Measurements from ENCODE around the gene PSMB7. TPM values are rescaled to one million over a fixed set of nuclear protein-coding genes. Genes with fewer than 3 reads are reported as not detected.

PSMB7 gene
- total and polyA plus RNA-seq, 2 of the 4 experiments (the other 2 are of a cell fraction): 340 to 430 TPM

DNA sequence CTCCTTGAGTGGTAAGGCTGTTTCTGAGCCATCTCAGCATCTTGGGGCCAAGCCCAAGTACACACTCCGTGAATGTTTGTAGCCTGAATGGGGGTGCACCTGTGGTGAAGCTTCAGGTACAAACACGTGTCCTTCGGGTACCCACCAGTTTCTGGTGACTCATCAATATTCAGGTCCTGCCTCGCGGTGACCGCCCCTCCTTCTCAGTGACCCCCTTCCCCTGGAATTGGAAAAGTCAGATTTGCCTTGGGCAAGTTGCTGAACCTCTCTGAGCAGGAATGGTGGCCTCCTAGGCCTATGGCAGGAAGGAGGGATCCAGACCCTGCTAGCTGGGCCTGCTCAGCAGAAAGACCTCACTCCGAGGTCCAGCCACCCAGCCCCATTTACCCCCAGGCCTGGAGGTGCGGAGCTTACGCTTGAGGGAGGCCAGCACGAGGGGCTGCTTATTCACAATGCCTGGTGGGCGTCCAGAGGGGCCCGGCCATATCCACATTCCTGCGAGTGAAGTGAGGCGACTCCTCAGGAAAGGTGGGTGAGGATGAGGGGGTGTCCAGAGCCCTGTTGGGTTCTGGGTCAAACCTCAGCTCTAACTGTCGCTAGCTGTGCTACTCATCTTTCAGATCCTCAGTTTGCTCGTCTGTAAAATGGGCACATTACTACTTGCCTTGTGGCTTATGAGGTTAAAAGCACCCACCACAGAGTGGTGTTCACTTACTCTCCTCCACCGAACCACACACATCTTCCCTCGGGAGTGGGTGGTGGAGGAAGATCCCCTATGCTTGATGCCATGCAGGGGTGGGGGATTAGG is 42.0 kb upstream of the PSMB7 start:
- BruUV-seq (replicated peaks): no TSS peak

More for the DNA sequence above, 42.0 kb upstream of the PSMB7 start:
- Histone ChIP-seq H4K5ac (ENCODE audit: low read depth, low read length) (no peak overlapping the region), H3K9me3 (ENCODE audit: control insufficient read depth, insufficient read depth, low read length) (0 out of 2 replicates have a peak, but pooled peaks cover 2% of the 10 kb centered on the region), H4K91ac (ENCODE audit: insufficient read depth, low read depth, low read length) (no peak overlapping the region), H2AK5ac (ENCODE audit: low read depth, low read length) (no peak overlapping the region), H3K9ac (ENCODE audit: low read depth, low read length) (no peak overlapping the region), H3K27me3 (ENCODE audit: control insufficient read depth, insufficient read depth, low read length) (peaks cover 50% of the 10 kb centered on the region), H3K4ac (ENCODE audit: low read depth, low read length) (no peak overlapping the region), H3K9me1 (ENCODE audit: insufficient read depth, low read length) (no peaks in the 10 kb centered on the region), H3K4me3 (ENCODE audit: insufficient read depth, low read depth, low read length) (no peak overlapping the region), H3K23ac (ENCODE audit: low read depth, low read length) (no peak overlapping the region), H3K4me1 (ENCODE audit: control insufficient read depth, insufficient read depth, low read length) (no peaks in the 10 kb centered on the region), H2AFZ (replicated peaks; ENCODE audit: low read length, poor library complexity) (no peak overlapping the region), H2BK120ac (ENCODE audit: low read depth, low read length) (no peak overlapping the region), H4K20me1 (ENCODE audit: insufficient read depth, low read length) (no peaks in the 10 kb centered on the region), H3K36me3 (ENCODE audit: control insufficient read depth, insufficient read depth, low read length) (no peaks in the 10 kb centered on the region), H2AK9ac (replicated peaks; ENCODE audit: low read depth, low read length, poor library complexity) (no peak overlapping the region), H3K79me1 (ENCODE audit: low read depth in 1 of 2, low read length in 2 of 2) (no peaks in the 10 kb centered on the region), H3K18ac (ENCODE audit: low read depth, low read length) (no peak overlapping the region), H2BK15ac (ENCODE audit: low read depth, low read length) (no peak overlapping the region), H2BK5ac (ENCODE audit: low read depth, low read length, poor library complexity, severe bottlenecking) (no peak overlapping the region), H2BK20ac (ENCODE audit: low read depth, low read length) (no peak overlapping the region), H3K27ac (ENCODE audit: insufficient read depth, low read length) (no peak overlapping the region), H3K14ac (replicated peaks; ENCODE audit: low read depth, low read length) (no peak overlapping the region), H3K4me2 (ENCODE audit: low read depth, low read length) (no peak overlapping the region), H3K56ac (ENCODE audit: extremely low read depth, insufficient read depth, low read length) (no peak overlapping the region), H4K8ac (ENCODE audit: low read depth in 2 of 2, low read length in 2 of 2) (no peak overlapping the region)
- ChIA-PET CTCF (no interaction called here), POLR2A (ENCODE audit: unreplicated experiment) (no interaction called here)
- 100% methylated on average over 2 of the region's 18 CpGs; no CpG with 5 or more reads in 1 of the 2 experiments for WGBS, 2 experiments (ENCODE audit: extremely low coverage in 2 of 2, insufficient read length in 1 of 2)
- dilution Hi-C loops (cut with HindIII; ENCODE audit: low sequenced_read_pairs, unreplicated experiment): no loop called here
- peak; percentile 15; the same call in 1 of the 2 replicates for TF ChIP-seq NFE2L2 (IDR thresholded peaks at IDR 0.05; ENCODE audit: low read depth, low read length)
- no peak for TF ChIP-seq USF2 (IDR thresholded peaks at IDR 0.05; ENCODE audit: low read depth, low read length)
- DNase-seq (no peak), ATAC-seq (ENCODE audit: low read depth) (no peak)
- intact Hi-C loops (cut with micrococcal nuclease): no loop called here
- in situ Hi-C loops (cut with MboI; ENCODE audit: low sequenced_read_pairs): no loop called here
